ENCODE measurements around the gene SLC9A9.

Gene SLC9A9

DNA sequence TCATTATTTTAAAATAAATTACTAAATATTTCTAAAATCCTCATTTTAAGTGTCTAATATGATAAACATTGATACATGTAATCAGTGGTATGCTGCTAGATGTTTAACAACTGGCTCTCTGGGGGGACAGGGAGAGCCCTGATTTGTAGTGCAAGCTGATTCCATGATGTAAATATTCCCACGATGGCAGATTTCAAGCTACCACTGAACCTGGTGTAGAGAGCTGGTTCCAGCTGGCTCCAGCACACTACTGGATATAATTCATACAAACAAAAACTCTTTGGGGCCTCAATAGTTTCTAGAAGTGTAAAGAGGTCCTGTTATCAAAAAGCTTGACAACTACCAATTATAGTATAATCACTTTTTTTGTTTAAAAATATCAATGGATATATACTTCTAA is 316.2 kb downstream of the SLC9A9 start:
- no peak for DNase-seq
- H3K4me1 ChIP-seq = peaks cover 2% of the 10 kb centered on the region; the same call in 1 of the 2 replicates
- TF ChIP-seq, protein P1, sequence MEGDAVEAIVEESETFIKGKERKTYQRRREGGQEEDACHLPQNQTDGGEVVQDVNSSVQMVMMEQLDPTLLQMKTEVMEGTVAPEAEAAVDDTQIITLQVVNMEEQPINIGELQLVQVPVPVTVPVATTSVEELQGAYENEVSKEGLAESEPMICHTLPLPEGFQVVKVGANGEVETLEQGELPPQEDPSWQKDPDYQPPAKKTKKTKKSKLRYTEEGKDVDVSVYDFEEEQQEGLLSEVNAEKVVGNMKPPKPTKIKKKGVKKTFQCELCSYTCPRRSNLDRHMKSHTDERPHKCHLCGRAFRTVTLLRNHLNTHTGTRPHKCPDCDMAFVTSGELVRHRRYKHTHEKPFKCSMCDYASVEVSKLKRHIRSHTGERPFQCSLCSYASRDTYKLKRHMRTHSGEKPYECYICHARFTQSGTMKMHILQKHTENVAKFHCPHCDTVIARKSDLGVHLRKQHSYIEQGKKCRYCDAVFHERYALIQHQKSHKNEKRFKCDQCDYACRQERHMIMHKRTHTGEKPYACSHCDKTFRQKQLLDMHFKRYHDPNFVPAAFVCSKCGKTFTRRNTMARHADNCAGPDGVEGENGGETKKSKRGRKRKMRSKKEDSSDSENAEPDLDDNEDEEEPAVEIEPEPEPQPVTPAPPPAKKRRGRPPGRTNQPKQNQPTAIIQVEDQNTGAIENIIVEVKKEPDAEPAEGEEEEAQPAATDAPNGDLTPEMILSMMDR (IDR thresholded peaks at IDR 0.05; ENCODE audit: low read depth, low read length) = no peak
- no peaks in the 10 kb centered on the region for H3K27me3 ChIP-seq
- no peaks in the 10 kb centered on the region for H3K9me3 ChIP-seq
- H3K36me3 ChIP-seq = no peaks in the 10 kb centered on the region
- H3K4me3 ChIP-seq (ENCODE audit: low read depth, low read length) = no peak overlapping the region

DNA sequence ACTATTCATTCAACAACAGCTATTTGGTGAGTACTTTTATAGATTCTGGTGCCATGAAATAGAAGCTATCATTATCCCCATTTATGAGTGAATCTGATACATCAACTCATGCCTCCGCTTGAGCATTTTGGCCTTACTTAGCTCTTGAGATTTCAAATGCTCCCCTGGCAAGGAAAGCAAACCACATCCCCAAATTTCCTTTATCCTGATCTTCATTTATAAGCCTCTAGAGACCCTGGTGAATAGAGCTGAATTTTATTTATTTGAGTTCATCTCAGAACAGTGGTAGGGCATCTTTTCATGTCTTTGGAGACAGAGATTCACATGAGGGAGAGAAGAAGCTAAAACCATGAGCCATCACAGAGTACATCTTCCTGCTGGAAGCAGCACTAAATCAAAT is 317.2 kb downstream of the SLC9A9 start:
- H3K4me1 ChIP-seq = no peaks in the 10 kb centered on the region
- no peaks in the 10 kb centered on the region for H3K9me3 ChIP-seq
- no peaks in the 10 kb centered on the region for H3K27me3 ChIP-seq
- no peaks in the 10 kb centered on the region for H3K36me3 ChIP-seq
- no peak for DNase-seq
- no peak overlapping the region for H3K4me3 ChIP-seq (ENCODE audit: low read depth, low read length)
- TF ChIP-seq, protein P1 (IDR thresholded peaks at IDR 0.05; ENCODE audit: low read depth, low read length) = no peak

DNA sequence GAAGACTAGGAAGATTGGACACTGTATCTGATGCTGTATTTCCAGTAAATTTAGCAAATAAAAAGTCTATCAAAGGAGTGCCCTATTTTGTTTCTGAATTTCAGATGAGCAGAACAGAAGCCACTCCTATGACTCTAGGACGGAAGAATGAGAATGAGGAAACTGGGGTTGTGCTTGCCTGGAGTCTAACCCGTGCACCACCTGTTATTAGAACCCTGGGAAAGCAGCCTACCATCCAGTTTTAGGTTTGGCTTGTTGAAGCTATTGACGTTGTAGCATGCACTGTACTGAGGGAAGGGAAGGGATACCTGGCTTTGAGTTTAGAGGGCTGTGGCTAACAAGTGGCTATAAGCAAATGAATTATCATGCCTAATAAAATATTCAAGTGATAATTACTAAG is 318.5 kb downstream of the SLC9A9 start:
- TF ChIP-seq, protein P1 (IDR thresholded peaks at IDR 0.05; ENCODE audit: low read depth, low read length) = no peak

DNA sequence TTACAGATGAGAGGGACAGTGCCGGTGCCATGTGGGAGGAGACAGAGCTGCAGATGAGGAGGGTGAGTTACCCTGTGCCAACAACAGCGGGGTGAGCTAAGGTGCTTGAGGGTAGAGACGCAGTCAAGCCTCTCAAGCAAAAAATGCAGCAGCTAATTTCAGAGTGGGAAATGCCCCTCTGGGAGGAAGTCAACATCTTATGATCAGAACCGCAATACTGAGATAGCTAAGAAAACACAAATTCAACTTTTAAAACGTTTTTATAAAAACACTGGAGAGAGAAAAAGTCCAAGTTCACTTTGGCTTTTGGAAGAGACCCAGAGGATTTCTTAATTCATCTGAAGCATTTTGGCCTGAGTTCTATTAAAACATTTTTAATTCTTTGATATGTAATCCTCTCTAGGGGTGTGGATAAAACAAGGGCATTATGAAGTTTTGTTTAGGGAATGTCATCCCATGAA is 319.2 kb downstream of the SLC9A9 start:
- Histone ChIP-seq H3K4me1 (no peaks in the 10 kb centered on the region), H3K27me3 (no peaks in the 10 kb centered on the region), H3K9me3 (no peaks in the 10 kb centered on the region), H3K36me3 (no peaks in the 10 kb centered on the region), H3K4me3 (ENCODE audit: low read depth, low read length) (no peak overlapping the region)
- TF ChIP-seq, protein P1 (IDR thresholded peaks at IDR 0.05; ENCODE audit: low read depth, low read length) = no peak
- DNase-seq = no peak

More for the DNA sequence above, 318.5 kb downstream of the SLC9A9 start:
- no peaks in the 10 kb centered on the region for H3K36me3 ChIP-seq
- no peaks in the 10 kb centered on the region for H3K27me3 ChIP-seq
- no peaks in the 10 kb centered on the region for H3K9me3 ChIP-seq
- H3K4me3 ChIP-seq (ENCODE audit: low read depth, low read length) = no peak overlapping the region
- DNase-seq = no peak
- H3K4me1 ChIP-seq = no peaks in the 10 kb centered on the region

DNA sequence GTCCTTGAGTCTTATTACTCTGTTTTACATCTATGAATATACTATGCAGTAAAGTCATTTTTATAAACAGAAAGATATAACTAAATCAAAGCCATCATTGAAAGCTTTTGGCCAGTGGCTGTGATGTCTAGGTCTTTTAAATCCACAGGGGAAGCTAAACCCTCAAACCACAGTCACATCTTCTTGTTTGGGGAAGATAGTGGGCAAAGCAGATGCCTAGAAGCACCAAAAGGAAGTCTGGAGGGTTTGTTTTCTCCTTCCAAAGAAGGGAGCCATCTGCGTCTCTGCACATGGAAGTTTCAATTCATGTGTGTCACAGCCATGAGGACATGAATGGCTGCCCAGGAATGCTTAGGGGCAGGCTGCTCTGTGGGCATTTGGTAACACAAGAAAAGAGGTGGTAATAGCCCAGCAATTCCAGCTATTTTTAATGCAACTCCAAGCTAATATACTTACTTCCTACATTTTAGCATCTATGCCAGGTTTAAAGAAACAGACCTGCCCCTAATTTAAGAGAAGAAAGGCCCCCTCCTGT is 322.2 kb downstream of the SLC9A9 start:
- Histone ChIP-seq H3K4me3 (ENCODE audit: low read depth, low read length) (no peak overlapping the region), H3K27me3 (no peaks in the 10 kb centered on the region), H3K9me3 (no peaks in the 10 kb centered on the region), H3K4me1 (no peaks in the 10 kb centered on the region), H3K36me3 (no peaks in the 10 kb centered on the region)
- no peak for DNase-seq
- TF ChIP-seq, protein P1 (IDR thresholded peaks at IDR 0.05; ENCODE audit: low read depth, low read length) = no peak

DNA sequence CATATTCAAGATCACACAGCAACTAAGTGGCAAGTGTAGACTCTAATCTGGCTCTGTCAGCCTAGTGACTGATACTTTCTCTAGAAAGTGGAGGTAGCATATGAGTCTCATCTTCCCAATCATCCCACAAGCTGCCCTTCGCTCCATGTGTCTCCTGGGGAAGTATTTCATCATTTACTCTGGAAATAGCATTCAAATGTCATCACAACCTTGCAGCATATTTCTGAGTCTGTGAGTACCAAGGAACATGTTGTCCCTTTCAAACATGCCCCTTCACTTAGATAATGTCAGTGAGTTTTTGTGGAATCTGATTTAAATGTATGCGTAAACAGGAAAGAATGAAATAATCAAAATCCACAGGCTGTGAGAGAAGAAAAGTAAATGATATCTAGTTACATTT is 322.9 kb downstream of the SLC9A9 start:
- H3K9me3 ChIP-seq = no peaks in the 10 kb centered on the region
- no peak overlapping the region for H3K4me3 ChIP-seq (ENCODE audit: low read depth, low read length)
- H3K27me3 ChIP-seq = no peaks in the 10 kb centered on the region
- no peaks in the 10 kb centered on the region for H3K4me1 ChIP-seq
- no peaks in the 10 kb centered on the region for H3K36me3 ChIP-seq
- DNase-seq = no peak
- TF ChIP-seq, protein P1 (IDR thresholded peaks at IDR 0.05; ENCODE audit: low read depth, low read length) = no peak

Data from BE2C (cell line).